Effector memory CD8-positive, alpha-beta T cell (primary cell): Measurements from ENCODE around the gene SFPQ.

Experiments
- ATAC-seq: fragments of 150-1000 bp; cut with Tn5 transposase; replicated peaks from 2 replicates; pipeline ENCODE4 v1.10.0; 2021; ENCODE audit warnings: mild to moderate bottlenecking, moderate library complexity
- DNase-seq, 3 experiments: peaks; one replicate each; pipeline ENCODE4 v3.0.0; 2021
- H3K27ac Mint-ChIP-seq, 2 donors: one replicate each; pipeline ENCODE4 v1.8.0; 2022; ENCODE audit warnings: mild to moderate bottlenecking in 2 of 2, mixed read lengths in 2 of 2, moderate library complexity in 2 of 2
- H3K27me3 Mint-ChIP-seq, 2 donors: one replicate each; pipeline ENCODE4 v1.8.0; 2022; ENCODE audit warnings: mixed read lengths in 2 of 2
- H3K36me3 Mint-ChIP-seq: one replicate; pipeline ENCODE4 v1.8.0; 2022; ENCODE audit warnings: mild to moderate bottlenecking, moderate library complexity, mixed read lengths; ENCODE audit not compliant: insufficient read depth
- H3K4me1 Mint-ChIP-seq, 2 donors: one replicate each; pipeline ENCODE4 v1.8.0; 2022; ENCODE audit warnings: low read depth in 2 of 2, mixed read lengths in 2 of 2
- H3K4me3 Mint-ChIP-seq, 2 donors: one replicate each; pipeline ENCODE4 v1.8.0; 2022; ENCODE audit warnings: mild to moderate bottlenecking in 2 of 2, mixed read lengths in 2 of 2, moderate library complexity in 2 of 2
- H3K9me3 Mint-ChIP-seq, 2 donors: one replicate each; pipeline ENCODE4 v1.8.0; 2022; ENCODE audit warnings: mixed read lengths in 2 of 2

SFPQ gene

DNA sequence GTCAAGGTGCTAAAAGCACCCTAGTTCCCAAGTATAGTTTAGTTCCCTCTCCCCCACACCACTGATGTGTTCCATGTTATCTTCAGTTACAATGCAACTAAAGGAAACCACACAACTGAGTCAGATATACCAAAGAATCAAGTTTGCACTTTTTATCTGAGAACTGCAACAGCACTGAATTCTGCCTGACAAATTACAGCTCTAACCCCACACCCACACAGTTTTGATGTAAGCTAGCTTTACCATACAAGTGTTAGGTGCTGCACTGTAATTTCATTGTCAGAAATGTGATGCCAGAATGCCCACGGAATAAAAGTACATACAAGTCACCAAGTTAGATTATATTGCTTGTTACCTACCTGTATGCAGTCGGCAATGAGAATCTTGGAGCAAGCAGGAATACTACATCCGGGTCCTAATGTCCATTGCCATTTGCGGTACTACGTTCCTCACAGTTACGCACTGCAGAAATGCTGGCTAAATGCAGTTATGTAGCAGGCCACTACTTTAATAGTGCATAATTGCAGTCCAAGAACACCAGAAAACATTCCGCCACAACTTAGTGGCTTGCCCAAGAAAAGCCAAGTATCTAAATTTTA is 12.1 kb downstream of the SFPQ start:
- peak overlapping the region; percentile 30 to 32 for H3K27ac Mint-ChIP-seq
- ATAC-seq (no peak), DNase-seq (no peak)
- H3K9me3 Mint-ChIP-seq, result no peaks in the 10 kb centered on the region
- peaks cover 100% of the 10 kb centered on the region for H3K36me3 Mint-ChIP-seq
- peaks cover 40 to 62% of the 10 kb centered on the region in 2 donors for H3K4me1 Mint-ChIP-seq
- H3K4me3 Mint-ChIP-seq, result peak overlapping the region in 1 of 2 donors; percentile 34
- H3K27me3 Mint-ChIP-seq, result no peaks in the 10 kb centered on the region

DNA sequence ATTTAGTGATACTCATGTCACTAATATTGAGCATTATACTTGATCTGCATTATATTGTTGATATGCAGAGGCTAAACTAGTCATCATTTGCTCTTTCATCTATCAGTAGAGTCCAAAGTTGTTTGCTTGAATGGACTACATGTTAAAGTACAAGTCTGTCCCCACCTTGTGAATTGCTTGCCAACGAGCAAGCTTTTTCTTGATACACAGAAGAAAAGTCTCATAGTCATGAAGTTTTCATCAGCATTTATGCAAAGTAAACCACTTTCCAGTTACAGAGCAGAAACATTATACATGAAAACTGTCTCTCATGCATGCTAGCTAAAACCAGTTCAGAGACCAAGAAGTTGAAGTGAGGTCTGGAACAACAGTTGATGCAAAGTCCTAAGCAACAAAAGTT is 13.0 kb downstream of the SFPQ start:
- H3K27me3 Mint-ChIP-seq, result no peaks in the 10 kb centered on the region
- peaks cover 100% of the 10 kb centered on the region for H3K36me3 Mint-ChIP-seq
- H3K4me1 Mint-ChIP-seq, result peaks cover 35 to 55% of the 10 kb centered on the region in 2 donors
- H3K4me3 Mint-ChIP-seq, result peak overlapping the region; percentile 9 to 11
- DNase-seq, result no peak
- H3K9me3 Mint-ChIP-seq, result no peaks in the 10 kb centered on the region
- no peak for ATAC-seq
- peak overlapping the region in 1 of 2 donors; percentile 32 for H3K27ac Mint-ChIP-seq

DNA sequence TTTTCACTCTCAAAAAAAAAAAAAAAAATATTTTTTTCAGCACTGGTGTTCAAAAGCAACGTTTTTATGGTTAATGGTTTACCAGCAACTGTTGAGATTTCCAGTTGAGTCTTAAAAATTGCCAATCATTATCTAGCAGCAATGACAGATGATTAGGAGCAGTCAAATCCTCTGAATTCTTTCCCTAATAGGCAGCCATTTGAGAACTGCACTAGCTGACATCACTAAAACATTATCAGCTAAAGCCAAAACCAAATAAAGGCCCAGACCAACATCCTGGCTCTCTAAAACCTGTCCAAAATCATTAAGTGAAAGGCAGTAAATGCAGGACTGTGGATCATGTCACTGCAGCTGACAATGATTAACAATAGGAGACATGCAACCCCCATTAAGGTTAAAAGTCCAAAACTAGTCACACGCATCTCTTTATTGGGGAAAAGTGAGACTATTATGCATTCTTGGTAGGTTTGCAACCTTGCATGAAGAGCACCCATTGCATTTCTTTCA is 14.0 kb downstream of the SFPQ start:
- Mint-ChIP-seq H3K36me3 (peaks cover 100% of the 10 kb centered on the region), H3K4me3 (peak overlapping the region in 1 of 2 donors; percentile 13), H3K27ac (peak overlapping the region; percentile 54 to 59), H3K9me3 (no peaks in the 10 kb centered on the region), H3K27me3 (no peaks in the 10 kb centered on the region), H3K4me1 (peaks cover 30 to 47% of the 10 kb centered on the region in 2 donors)
- no peak for ATAC-seq
- no peak for DNase-seq

DNA sequence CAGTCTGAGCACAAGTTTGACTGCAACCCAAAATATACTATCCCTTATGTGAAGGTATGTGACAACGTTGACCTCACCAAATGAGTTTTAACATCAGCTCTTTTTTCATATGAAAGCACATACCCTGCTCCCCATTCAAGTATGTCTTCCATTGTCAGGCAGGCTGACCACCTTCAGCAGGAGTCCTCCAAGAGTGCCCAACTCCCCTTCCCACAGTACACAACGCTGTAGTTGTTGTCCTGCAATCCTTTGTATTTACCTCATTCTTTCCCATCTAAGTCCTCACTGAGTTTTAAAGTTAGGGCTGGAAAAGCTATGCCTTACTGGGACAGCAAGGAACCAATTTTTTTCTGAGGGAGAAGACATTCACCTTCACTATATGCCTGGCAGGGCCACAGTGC is 14.7 kb downstream of the SFPQ start:
- H3K36me3 Mint-ChIP-seq, result peaks cover 99% of the 10 kb centered on the region
- H3K4me3 Mint-ChIP-seq, result peak overlapping the region in 1 of 2 donors; percentile 13
- peak overlapping the region; percentile 54 to 59 for H3K27ac Mint-ChIP-seq
- H3K27me3 Mint-ChIP-seq, result no peaks in the 10 kb centered on the region
- DNase-seq (no peak), ATAC-seq (no peak)
- H3K4me1 Mint-ChIP-seq, result peaks cover 25 to 41% of the 10 kb centered on the region in 2 donors
- no peaks in the 10 kb centered on the region for H3K9me3 Mint-ChIP-seq

DNA sequence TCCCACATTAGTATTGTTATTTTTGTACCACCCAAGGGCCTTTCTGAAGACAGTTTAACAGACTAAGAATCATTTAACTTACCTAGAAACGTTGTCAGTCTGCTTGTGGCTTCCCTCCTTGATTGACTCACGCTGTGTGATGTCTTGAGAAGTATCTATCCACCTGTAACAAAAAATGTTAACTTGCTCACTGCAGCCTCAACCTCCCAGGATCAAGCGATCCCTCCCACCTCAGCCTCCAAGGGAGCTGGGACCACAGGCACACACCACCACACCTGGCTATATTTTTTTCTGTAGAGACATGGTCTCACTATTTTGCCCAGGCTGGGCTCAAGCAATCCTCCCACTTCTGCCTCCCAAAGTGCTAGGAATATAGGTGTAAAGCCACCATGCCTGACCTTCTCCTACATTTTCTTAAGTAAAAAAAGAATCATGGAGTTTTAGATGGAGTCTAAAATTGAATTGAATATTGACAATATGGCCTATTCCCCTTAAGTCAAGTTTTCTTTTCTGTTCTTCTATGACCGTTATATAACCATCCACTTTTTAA is 15.6 kb downstream of the SFPQ start:
- Mint-ChIP-seq H3K4me1 (peaks cover 22 to 32% of the 10 kb centered on the region in 2 donors), H3K4me3 (peak overlapping the region in 1 of 2 donors; percentile 8), H3K27me3 (no peaks in the 10 kb centered on the region), H3K9me3 (no peaks in the 10 kb centered on the region), H3K27ac (peak overlapping the region; percentile 8 to 59), H3K36me3 (peaks cover 97% of the 10 kb centered on the region)
- ATAC-seq, result no peak
- DNase-seq, result no peak

DNA sequence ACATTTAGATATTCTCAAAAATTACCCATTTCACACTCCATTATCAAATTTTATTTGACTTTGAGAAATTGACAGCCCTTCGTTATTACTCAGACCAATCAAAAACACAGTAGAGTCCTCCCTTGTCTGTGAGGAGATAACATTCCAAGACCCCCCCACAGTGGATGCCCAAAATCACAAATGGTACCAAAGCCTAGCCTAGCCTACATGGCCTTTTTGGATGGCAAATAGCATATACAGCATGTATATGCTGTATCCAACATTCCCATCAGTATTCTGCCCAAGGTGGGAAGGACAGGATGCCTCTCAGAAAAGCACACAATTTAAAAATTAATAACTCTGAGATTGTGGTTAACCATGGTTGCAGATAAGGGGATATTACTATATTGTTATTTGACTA is 17.3 kb downstream of the SFPQ start:
- no peak overlapping the region for H3K4me3 Mint-ChIP-seq
- no peaks in the 10 kb centered on the region for H3K9me3 Mint-ChIP-seq
- no peaks in the 10 kb centered on the region for H3K27me3 Mint-ChIP-seq
- H3K4me1 Mint-ChIP-seq, result peaks cover 11 to 14% of the 10 kb centered on the region in 2 donors
- DNase-seq (no peak), ATAC-seq (no peak)
- peaks cover 81% of the 10 kb centered on the region for H3K36me3 Mint-ChIP-seq
- H3K27ac Mint-ChIP-seq, result peak overlapping the region in 1 of 2 donors; percentile 38

DNA sequence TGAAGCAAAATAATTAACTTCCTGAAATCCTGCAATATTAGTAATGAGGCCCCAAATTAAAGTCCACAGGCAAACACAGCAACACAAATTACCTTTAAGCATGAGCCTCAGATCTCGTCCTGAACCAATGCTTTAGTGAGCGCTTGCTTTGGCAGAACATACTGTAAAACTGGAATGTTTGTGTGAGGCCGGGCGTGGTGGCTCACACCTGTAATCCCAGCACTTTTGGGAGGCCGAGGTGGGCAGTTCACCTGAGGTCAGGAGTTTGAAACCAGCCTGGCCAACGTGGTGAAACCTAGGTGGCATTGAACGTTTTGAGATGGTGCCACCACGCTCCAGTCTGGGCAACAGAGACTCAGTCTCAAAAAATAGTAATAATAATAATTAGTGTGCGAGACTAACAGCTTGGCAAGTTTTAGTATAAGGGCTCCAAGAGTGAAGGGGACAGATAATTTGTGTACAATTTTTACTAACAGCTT is 17.8 kb downstream of the SFPQ start:
- Mint-ChIP-seq H3K9me3 (no peaks in the 10 kb centered on the region), H3K27ac (peak overlapping the region; percentile 38 to 73), H3K4me1 (peaks cover 10 to 11% of the 10 kb centered on the region in 2 donors), H3K36me3 (peaks cover 77% of the 10 kb centered on the region), H3K27me3 (no peaks in the 10 kb centered on the region), H3K4me3 (no peak overlapping the region)
- ATAC-seq, result no peak
- no peak for DNase-seq

DNA sequence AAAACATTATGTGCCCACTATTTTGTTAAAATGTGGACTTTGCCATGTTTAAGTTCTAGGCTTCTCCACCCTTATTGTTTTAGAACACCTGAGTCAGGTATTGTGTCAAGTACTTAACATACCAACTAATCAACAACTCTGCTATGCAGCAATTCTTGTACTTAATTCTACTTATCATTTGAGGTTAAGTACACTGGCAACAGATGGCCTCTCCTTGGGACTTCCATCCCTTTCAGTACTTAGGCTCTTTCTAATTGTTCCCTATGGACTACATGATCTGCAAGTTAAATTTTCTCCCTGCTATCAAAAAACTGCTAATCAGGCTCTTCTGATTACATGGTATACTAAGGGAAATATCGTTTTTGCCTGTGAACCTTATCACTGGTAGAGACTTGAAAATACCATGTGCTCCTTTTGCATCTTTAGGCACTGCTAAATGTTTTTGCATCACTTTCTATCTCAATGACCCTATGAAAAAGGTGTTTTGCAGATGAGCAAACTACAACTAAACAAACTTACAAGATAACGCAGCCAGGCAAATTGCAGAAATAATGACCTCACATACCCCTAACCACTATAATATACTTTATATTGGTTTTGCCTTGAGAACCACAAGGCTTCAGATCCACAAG is 18.9 kb downstream of the SFPQ start:
- Mint-ChIP-seq H3K9me3 (no peaks in the 10 kb centered on the region), H3K36me3 (peaks cover 65% of the 10 kb centered on the region), H3K4me1 (peaks cover 3 to 8% of the 10 kb centered on the region in 2 donors), H3K27ac (peak overlapping the region; percentile 38 to 73), H3K27me3 (no peaks in the 10 kb centered on the region), H3K4me3 (peak overlapping the region in 1 of 2 donors; percentile 36)
- no peak for DNase-seq
- ATAC-seq, result no peak

DNA sequence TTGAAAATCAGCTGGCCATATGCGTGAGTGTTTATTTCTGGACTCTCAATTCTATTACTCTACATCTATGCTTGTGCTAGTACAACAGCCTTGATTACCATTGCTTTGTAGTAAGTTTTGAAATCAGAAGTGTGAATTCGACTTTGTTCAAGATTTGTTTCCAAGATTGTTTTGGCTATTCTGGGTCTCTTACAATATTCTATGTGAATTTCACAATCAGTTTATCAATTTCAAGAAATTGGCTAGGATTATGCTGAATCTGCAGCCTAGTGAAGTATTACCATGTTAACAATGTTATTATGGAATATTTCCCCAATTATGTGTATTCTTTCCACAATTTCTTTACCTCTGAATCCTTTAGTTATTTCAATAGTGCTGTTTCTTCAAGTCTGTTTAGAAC is 19.5 kb downstream of the SFPQ start:
- no peak for DNase-seq
- no peak for ATAC-seq
- no peak overlapping the region for H3K4me3 Mint-ChIP-seq
- H3K9me3 Mint-ChIP-seq, result no peaks in the 10 kb centered on the region
- H3K27me3 Mint-ChIP-seq, result no peaks in the 10 kb centered on the region
- peaks cover 3 to 7% of the 10 kb centered on the region in 2 donors for H3K4me1 Mint-ChIP-seq
- H3K27ac Mint-ChIP-seq, result peak overlapping the region in 1 of 2 donors; percentile 73
- H3K36me3 Mint-ChIP-seq, result peaks cover 60% of the 10 kb centered on the region

DNA sequence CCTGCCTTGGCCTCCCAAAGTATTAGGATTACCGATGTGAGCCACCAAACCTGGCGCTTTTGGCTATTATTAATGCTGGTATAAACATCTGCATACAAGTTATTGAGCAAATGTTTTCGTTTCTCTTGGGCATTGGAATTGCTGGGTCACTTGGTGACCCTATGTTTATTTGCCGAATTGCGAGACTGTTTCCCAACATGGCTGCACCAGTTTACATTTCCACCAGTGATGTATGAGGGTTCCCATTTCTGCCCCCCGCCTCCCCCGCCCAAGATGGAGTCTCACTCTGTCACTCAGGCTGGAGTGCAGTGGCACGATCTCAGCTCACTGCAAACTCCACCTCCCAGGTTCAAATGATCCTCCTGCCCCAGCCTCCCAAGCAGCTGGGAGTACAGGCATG is 20.9 kb downstream of the SFPQ start:
- H3K4me3 Mint-ChIP-seq, result no peak overlapping the region
- H3K36me3 Mint-ChIP-seq, result peaks cover 45% of the 10 kb centered on the region
- peak overlapping the region in 1 of 2 donors; percentile 73 for H3K27ac Mint-ChIP-seq
- no peaks in the 10 kb centered on the region for H3K27me3 Mint-ChIP-seq
- no peak for DNase-seq
- ATAC-seq, result no peak
- H3K9me3 Mint-ChIP-seq, result no peaks in the 10 kb centered on the region
- H3K4me1 Mint-ChIP-seq, result peaks cover 0 to 4% of the 10 kb centered on the region in 2 donors

DNA sequence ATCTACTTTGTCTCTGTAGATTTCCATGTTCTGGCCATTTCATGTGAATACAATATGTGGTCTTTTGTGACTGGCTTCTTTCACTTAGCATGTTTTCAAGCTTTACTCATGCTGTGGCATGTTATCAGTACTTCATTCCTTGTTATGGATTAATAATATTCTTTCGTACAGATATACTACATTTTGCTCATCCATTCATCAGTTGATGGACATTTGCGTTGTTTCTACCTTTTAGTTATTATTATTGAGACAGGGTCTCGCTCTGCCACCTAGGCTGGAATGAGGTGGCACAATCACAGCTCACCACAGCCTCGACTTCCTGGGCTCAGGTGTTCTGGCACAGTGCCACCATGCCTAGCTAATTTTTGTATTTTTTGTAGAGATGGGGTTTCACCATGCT is 21.4 kb downstream of the SFPQ start:
- no peak for ATAC-seq
- Mint-ChIP-seq H3K4me3 (no peak overlapping the region), H3K4me1 (peaks cover 0 to 4% of the 10 kb centered on the region in 2 donors), H3K27me3 (no peaks in the 10 kb centered on the region), H3K27ac (peak overlapping the region in 1 of 2 donors; percentile 73), H3K9me3 (no peaks in the 10 kb centered on the region), H3K36me3 (peaks cover 41% of the 10 kb centered on the region)
- DNase-seq, result no peak

DNA sequence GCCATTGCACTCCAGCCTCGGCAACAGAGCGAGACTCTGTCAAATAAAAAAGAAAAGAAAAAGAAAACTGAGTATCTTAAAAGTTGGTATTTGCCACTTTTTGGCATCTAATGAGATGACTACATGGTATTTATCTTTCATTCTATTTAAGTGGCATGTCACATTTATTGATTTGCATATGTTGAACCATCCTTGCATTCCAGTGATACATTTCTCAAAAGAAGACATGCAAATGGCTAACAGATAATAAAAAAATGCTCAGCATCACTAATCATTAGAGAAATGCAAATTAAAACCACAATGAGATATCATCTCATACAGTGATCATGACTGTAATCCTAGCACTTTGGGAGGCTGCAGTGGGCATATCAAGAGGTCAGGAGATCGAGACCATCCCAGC is 28.1 kb downstream of the SFPQ start:
- Mint-ChIP-seq H3K27ac (no peak overlapping the region), H3K9me3 (peaks cover 0 to 2% of the 10 kb centered on the region in 2 donors), H3K27me3 (no peaks in the 10 kb centered on the region), H3K36me3 (peaks cover 3% of the 10 kb centered on the region), H3K4me3 (no peak overlapping the region), H3K4me1 (no peaks in the 10 kb centered on the region)
- no peak for ATAC-seq
- no peak for DNase-seq

DNA sequence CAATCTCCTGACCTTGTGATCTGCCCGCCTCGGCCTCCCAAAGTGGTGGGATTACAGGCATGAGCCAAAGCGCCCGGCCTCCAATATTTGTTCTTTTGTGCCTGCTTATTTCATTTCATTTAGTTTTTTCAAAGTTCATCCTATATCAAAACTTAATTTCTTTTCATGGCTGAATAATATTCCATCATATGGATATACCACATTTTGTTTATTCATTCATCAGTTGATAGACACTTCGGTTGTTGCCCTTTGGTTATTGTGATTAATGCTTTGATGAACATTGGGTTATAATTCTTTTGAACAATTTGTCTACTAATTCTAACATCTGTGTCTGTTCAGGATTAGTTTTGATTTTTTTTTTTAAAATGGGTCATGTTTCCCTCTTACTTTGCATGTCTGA is 41.7 kb downstream of the SFPQ start:
- Mint-ChIP-seq H3K4me3 (no peak overlapping the region), H3K4me1 (peaks cover 0 to 2% of the 10 kb centered on the region in 2 donors), H3K27ac (no peak overlapping the region), H3K9me3 (no peaks in the 10 kb centered on the region), H3K27me3 (peaks cover 0 to 5% of the 10 kb centered on the region in 2 donors), H3K36me3 (no peaks in the 10 kb centered on the region)
- DNase-seq (no peak), ATAC-seq (no peak)
